Stimulated activated memory B cell treated with anti-CD40 and anti-IgM and Interleukin-4, amounts not matched to agents 10 μg/mL and 1 μg/mL and 100 μg/mL, for 72 hours (primary cell): ENCODE data around the gene HEXA.
"Not testable (repeated sequence)": the region's sequence is repeated elsewhere in the genome, so short reads cannot be mapped to it uniquely, and the experiment has no call there.

Experiments
- ATAC-seq: fragments of 150-1000 bp; cut with Tn5 transposase; 2 replicates; pipeline ENCODE4 v1.10.0; 2021
- H3K27ac Mint-ChIP-seq: one replicate; pipeline ENCODE4 v1.8.0; 2022; ENCODE audit warnings: mild to moderate bottlenecking, mixed read lengths
- H3K27me3 Mint-ChIP-seq: one replicate; pipeline ENCODE4 v1.8.0; 2022; ENCODE audit warnings: mixed read lengths
- H3K36me3 Mint-ChIP-seq: one replicate; pipeline ENCODE4 v1.8.0; 2022; ENCODE audit warnings: mixed read lengths
- H3K4me1 Mint-ChIP-seq: one replicate; pipeline ENCODE4 v1.8.0; 2022; ENCODE audit warnings: mixed read lengths
- H3K4me3 Mint-ChIP-seq: one replicate; pipeline ENCODE4 v1.8.0; 2022; ENCODE audit warnings: mild to moderate bottlenecking, moderate library complexity, mixed read lengths
- H3K9me3 Mint-ChIP-seq: one replicate; pipeline ENCODE4 v1.8.0; 2022; ENCODE audit warnings: mixed read lengths

Gene HEXA

DNA sequence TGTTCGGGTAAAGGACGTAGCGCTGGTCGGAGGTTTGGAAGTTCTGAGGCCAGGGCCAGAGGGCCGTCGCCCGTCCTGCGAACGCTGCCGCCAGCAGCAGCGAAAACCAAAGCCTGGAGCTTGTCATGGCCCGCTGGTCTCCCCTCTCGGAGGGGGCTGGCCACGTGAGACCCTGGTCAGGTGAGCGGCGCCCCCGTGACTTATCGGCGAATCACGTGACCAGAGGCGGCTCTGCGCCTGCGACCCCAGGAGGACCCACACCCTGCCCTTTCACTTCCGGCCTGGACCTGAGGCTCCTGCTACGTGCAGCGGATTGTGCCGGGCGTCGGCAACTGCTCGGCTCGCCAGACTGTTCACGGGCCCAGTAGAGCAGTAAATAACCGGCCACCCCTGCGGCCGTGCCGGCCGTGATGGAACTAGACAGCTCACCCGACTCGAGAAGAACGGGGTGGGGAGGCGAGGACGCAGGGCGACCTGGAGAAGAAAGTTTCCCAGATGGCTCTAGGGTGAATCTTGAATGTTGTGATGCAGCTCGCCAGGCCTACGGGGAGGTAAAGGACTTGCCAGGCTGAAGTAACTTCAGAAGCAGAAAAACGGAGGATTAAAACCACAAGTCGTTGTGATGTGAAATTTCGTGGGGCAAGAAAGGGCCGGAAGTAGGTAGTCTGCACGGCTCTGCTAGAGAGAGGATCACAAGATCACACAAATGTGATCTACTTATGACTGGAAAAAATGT lies at the start of gene HEXA:
HEXA (minus strand) TSS at position 169 of the 736 bp plus-strand sequence; CDS start at position 127, 42 bp downstream.
- Mint-ChIP-seq H3K4me1 (peaks cover 57% of the 10 kb centered on the region), H3K9me3 (no peaks in the 10 kb centered on the region), H3K27ac (peak within 1 kb of the TSS; percentile 99)

DNA sequence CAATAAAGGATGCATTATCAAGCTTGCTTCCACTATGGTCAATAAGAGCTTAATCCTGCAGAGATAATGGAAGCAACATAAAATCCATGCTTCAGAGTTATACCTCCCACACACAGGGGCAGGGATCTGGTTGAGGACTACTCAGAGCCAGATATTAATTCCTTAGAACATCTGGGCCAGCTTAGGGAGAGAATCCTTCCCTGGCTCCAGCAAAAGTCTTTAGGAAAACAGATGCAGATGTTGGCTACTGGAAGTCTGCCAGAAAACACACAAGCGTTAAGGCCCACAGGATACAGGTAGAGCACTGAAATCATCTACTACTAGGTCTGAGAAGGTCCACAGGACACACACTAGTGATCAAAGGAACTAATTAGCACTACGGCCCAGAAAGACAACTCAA lies 47.4 kb upstream of the HEXA start:
- no peaks in the 10 kb centered on the region for H3K27me3 Mint-ChIP-seq
- no peak overlapping the region for H3K4me3 Mint-ChIP-seq
- peaks cover 21% of the 10 kb centered on the region for H3K9me3 Mint-ChIP-seq
- no peaks in the 10 kb centered on the region for H3K36me3 Mint-ChIP-seq
- peaks cover 13% of the 10 kb centered on the region for H3K4me1 Mint-ChIP-seq
- no peak for ATAC-seq
- H3K27ac Mint-ChIP-seq = no peak overlapping the region

More for the DNA sequence above, at the start of gene HEXA:
- Mint-ChIP-seq H3K36me3 (no peaks in the 10 kb centered on the region), H3K27me3 (no peaks in the 10 kb centered on the region), H3K4me3 (peak within 1 kb of the TSS; percentile 97)
- peak; percentile 95 for ATAC-seq

DNA sequence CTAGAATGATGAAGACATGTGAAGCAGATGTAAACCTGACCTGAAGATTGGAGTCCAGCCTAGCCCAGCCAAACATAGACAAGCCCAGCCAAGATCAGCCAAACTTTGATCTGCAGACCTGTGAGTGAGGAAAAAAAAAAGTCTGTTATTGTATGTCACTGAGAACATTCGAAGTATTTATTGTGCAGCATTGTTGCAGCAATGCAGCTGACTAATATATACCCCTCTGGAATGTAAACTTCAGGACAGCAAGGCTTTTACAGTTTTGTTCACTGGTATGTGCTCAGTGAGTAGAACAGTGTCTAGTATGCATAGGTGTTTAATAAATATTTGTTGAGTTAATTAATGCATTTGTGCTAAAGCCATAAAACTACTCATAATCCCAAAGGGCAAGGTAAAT lies 45.7 kb upstream of the HEXA start:
- no peak for ATAC-seq
- no peaks in the 10 kb centered on the region for H3K27me3 Mint-ChIP-seq
- no peak overlapping the region for H3K4me3 Mint-ChIP-seq
- H3K9me3 Mint-ChIP-seq = peaks cover 8% of the 10 kb centered on the region
- H3K27ac Mint-ChIP-seq = no peak overlapping the region
- H3K36me3 Mint-ChIP-seq = no peaks in the 10 kb centered on the region
- H3K4me1 Mint-ChIP-seq = peaks cover 13% of the 10 kb centered on the region

DNA sequence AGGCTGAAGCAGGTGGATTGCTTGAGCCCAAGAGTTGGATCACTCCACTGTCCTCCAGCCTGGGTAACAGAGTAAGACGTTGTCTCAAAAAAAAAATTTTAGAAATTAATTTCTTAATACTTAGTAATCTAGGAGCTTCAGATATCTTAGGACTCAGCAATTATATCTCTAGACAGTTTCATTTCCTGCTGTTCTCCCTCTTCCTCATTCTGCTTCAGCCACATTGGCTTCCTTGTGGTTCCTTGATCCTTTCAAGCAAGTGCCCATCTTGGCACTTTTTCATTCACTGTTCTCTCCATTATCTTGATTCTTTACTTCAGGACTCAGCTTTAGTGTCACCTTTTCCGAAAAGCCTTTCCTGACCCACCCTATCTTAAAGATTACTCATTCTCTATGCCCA lies 44.8 kb upstream of the HEXA start:
- H3K36me3 Mint-ChIP-seq = no peaks in the 10 kb centered on the region
- H3K9me3 Mint-ChIP-seq = peaks cover 4% of the 10 kb centered on the region
- no peak overlapping the region for H3K27ac Mint-ChIP-seq
- H3K27me3 Mint-ChIP-seq = no peaks in the 10 kb centered on the region
- H3K4me3 Mint-ChIP-seq = no peak overlapping the region
- no peak for ATAC-seq
- H3K4me1 Mint-ChIP-seq = peaks cover 13% of the 10 kb centered on the region

DNA sequence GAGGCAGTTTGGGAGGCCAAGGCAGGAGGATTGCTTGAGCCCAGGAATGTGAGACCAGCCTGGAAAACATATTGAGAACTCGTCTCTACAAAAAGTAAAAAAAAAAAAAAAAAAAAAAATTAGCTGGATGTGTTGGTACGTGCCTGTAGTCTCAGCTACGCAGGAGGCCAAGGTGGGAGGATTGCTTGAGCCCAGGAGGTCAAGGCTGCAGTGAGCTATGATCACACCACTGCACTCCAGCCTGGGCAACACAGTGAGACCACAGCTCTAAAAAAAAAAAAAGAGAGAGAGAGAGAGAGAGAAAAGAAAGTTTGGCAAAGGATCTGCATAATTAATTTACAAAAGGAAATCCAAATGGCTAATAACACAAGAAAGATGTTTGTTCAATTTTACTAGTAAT lies 44.0 kb upstream of the HEXA start:
- H3K36me3 Mint-ChIP-seq, H3K27ac Mint-ChIP-seq, H3K9me3 Mint-ChIP-seq, ATAC-seq, H3K27me3 Mint-ChIP-seq, H3K4me3 Mint-ChIP-seq: not testable (repeated sequence)
- H3K4me1 Mint-ChIP-seq = peaks cover 13% of the 10 kb centered on the region

DNA sequence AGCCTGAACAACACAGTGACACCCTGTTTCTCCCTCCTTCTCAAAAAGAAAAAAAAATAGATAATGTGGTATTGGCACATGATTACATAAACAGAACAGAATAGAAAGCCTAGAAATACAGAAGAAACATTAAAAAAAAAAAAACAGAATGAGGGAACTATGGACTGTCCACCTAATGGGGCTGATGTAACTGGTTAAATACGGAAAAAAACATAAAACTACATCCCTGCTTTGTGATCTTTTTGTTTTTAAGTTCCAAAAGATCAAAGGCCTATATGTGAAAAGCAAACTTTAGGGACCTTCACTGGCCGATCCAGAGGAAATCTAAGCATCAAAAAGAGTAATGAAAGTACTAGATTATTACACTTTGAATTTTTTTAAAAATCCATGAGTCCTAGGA lies 39.5 kb upstream of the HEXA start:
- H3K4me3 Mint-ChIP-seq = no peak overlapping the region
- H3K9me3 Mint-ChIP-seq = peaks cover 8% of the 10 kb centered on the region
- ATAC-seq = no peak
- peaks cover 12% of the 10 kb centered on the region for H3K27me3 Mint-ChIP-seq
- no peaks in the 10 kb centered on the region for H3K36me3 Mint-ChIP-seq
- no peak overlapping the region for H3K27ac Mint-ChIP-seq
- peaks cover 6% of the 10 kb centered on the region for H3K4me1 Mint-ChIP-seq

DNA sequence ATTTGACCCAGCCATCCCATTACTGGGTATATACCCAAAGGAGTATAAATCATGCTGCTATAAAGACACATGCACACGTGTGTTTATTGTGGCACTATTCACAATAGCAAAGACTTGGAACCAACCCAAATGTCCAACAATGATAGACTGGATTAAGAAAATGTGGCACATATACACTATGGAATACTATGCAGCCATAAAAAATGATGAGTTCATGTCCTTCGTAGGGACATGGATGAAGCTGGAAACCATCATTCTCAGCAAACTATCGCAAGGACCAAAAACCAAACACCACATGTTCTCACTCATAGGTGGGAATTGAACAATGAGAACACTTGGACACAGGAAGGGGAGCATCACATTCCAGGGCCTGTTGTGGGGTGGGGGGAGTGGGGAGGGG lies 37.5 kb upstream of the HEXA start:
- H3K27me3 Mint-ChIP-seq = peaks cover 28% of the 10 kb centered on the region
- not testable (repeated sequence) for H3K4me3 Mint-ChIP-seq

DNA sequence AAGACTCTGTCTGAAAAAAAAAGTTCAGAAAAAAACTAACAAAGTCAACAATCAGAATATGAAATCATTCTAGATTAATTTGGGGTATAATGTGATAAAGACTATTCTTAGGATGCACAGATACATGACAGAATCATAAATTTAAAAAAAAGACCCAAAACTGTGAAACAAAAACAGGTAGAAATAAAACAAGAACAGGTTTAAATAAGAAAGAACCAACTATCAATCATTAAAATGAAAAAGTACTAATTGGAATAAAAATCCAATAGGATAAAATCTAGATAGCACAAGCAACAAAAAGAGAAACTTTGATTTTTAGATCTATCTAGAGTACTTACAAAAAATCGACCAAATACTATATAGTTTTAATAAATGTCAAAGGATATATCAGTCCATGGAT lies 35.7 kb upstream of the HEXA start:
- no peak for ATAC-seq
- H3K36me3 Mint-ChIP-seq = no peaks in the 10 kb centered on the region
- H3K27ac Mint-ChIP-seq = no peak overlapping the region
- peaks cover 8% of the 10 kb centered on the region for H3K9me3 Mint-ChIP-seq
- H3K4me3 Mint-ChIP-seq = no peak overlapping the region
- H3K4me1 Mint-ChIP-seq = no peaks in the 10 kb centered on the region
- peaks cover 44% of the 10 kb centered on the region for H3K27me3 Mint-ChIP-seq

More for the DNA sequence above, 37.5 kb upstream of the HEXA start:
- not testable (repeated sequence) for H3K4me1 Mint-ChIP-seq, H3K9me3 Mint-ChIP-seq, ATAC-seq, H3K27ac Mint-ChIP-seq, H3K36me3 Mint-ChIP-seq

DNA sequence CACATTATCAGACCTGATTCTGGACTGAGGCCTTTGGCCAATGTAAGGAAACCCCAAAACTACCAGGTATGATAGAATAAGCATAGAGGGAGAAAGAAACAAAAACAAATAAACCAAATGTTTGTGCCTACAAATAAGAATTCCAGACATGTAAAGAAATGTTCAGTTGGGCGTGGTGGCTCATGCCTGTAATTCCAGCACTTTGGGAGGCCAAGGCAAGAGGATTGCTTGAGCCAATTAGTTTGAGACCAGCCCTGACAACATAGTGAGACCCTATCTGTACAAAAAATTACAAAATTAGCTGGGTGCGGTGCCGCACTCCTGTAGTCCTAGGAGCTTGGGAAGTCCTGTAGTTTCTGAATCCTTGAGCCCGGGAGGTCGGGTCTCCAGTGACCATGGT lies 35.3 kb upstream of the HEXA start:
- H3K27ac Mint-ChIP-seq = no peak overlapping the region
- peaks cover 49% of the 10 kb centered on the region for H3K27me3 Mint-ChIP-seq
- H3K4me1 Mint-ChIP-seq = no peaks in the 10 kb centered on the region
- ATAC-seq = no peak
- no peaks in the 10 kb centered on the region for H3K36me3 Mint-ChIP-seq
- H3K4me3 Mint-ChIP-seq = no peak overlapping the region
- peaks cover 8% of the 10 kb centered on the region for H3K9me3 Mint-ChIP-seq

DNA sequence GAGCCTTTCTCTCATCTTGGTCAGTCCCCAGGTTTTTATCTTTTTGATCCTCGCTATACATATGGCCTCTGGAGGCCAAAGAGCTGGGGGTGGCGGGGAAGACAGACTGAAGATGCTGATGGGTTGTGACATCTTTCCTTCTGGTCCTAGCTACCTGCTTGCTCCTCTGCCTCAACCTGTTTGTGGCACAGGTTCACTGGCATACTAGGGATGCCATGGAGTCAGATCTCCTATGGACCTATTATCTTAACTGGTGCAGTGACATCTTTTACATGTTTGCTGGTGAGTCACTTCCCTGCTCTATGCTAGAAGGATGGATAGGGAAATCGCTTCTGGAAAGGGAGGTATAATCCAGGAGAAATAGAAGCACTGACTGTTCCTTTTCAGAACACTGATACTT lies 31.1 kb upstream of the HEXA start:
- Mint-ChIP-seq H3K27me3 (peaks cover 86% of the 10 kb centered on the region), H3K4me3 (no peak overlapping the region), H3K36me3 (no peaks in the 10 kb centered on the region), H3K27ac (no peak overlapping the region), H3K4me1 (no peaks in the 10 kb centered on the region), H3K9me3 (peaks cover 6% of the 10 kb centered on the region)
- no peak for ATAC-seq

DNA sequence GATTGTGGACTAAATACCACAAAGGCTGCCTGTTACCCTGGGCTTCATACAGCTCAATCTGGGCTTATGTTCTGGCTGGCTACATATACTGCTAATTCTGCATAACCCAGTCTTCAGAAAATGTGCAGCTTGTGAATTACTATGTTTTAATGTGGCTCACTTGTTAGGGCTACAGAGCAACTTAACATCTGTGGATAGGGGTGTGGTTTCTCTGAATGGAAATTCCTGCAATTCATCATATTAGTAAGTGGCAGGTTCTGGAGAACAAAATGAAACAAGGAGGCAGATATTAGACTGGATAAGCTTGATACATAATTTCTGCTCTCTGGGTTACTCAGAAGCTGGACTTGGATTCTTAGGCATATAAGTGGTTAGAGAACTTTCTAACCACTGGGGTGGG lies 29.0 kb upstream of the HEXA start:
- Mint-ChIP-seq H3K4me3 (no peak overlapping the region), H3K4me1 (no peaks in the 10 kb centered on the region), H3K36me3 (no peaks in the 10 kb centered on the region), H3K9me3 (no peaks in the 10 kb centered on the region), H3K27ac (no peak overlapping the region), H3K27me3 (peaks cover 71% of the 10 kb centered on the region)
- ATAC-seq = no peak

DNA sequence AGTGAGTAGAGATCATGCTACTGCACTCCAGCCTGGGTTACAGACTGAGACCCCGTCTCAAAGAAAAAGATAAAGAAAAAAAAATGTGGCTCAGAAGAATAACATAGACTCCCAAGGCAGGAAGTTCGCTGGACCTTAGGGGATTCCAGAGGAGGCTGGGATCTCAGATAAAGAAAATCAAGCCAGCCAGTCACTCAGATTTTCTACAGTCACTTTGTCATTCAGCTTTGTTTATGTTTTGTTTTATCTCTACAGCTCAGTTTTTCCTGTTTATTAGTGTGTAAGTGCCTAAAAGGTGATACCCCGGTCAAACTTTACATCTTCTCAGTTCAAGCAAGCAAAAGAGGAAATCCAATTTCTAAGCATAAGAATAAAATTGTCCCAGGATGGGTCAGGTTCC lies 28.5 kb upstream of the HEXA start:
- ATAC-seq = no peak
- Mint-ChIP-seq H3K27me3 (peaks cover 66% of the 10 kb centered on the region), H3K27ac (no peak overlapping the region)

DNA sequence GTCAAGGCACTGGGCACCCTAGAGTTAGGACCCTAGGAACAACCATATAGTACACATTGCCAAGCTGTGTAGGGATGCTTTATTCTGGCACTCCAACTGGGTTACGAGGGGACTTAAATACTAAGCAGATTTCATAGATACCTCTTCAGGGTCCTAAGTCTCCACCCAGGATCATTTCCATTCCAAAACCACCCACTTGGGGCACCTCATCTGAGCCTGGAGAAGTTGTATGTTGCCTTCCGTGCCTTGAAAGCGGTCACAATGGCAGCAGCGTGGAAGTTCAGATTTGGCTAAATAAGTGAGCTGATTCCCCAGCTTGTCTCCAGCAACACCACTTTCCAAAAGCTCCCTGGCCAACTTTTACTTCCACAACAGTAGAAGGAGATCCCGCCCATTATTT lies 26.9 kb upstream of the HEXA start:
- no peak for ATAC-seq
- Mint-ChIP-seq H3K4me3 (no peak overlapping the region), H3K27ac (no peak overlapping the region), H3K4me1 (no peaks in the 10 kb centered on the region), H3K36me3 (no peaks in the 10 kb centered on the region), H3K9me3 (no peaks in the 10 kb centered on the region), H3K27me3 (peaks cover 55% of the 10 kb centered on the region)

More for the DNA sequence above, 28.5 kb upstream of the HEXA start:
- H3K9me3 Mint-ChIP-seq = no peaks in the 10 kb centered on the region
- H3K4me3 Mint-ChIP-seq = no peak overlapping the region
- H3K36me3 Mint-ChIP-seq = no peaks in the 10 kb centered on the region
- H3K4me1 Mint-ChIP-seq = no peaks in the 10 kb centered on the region

DNA sequence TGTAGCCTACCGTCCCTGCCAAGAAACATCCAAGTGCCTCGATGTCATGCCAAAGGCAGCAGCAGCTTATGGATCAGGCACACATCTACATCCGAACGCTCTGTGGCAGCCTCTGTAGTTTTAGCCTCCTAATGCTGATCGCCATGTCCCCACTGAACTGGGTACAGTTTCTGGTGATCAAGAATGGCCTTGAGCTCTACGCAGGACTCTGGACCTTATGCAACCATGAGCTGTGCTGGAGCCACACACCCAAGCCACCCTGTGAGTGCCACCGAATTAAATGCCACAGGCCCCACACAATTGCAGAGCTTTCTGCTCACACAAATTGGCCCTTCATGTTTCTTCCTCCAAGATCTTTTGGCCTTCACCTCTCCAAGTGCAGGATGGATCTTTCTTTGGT lies 22.8 kb upstream of the HEXA start:
- H3K36me3 Mint-ChIP-seq = no peaks in the 10 kb centered on the region
- no peak overlapping the region for H3K27ac Mint-ChIP-seq
- ATAC-seq = no peak
- H3K4me1 Mint-ChIP-seq = no peaks in the 10 kb centered on the region
- H3K27me3 Mint-ChIP-seq = peaks cover 18% of the 10 kb centered on the region
- H3K9me3 Mint-ChIP-seq = no peaks in the 10 kb centered on the region
- H3K4me3 Mint-ChIP-seq = no peak overlapping the region

DNA sequence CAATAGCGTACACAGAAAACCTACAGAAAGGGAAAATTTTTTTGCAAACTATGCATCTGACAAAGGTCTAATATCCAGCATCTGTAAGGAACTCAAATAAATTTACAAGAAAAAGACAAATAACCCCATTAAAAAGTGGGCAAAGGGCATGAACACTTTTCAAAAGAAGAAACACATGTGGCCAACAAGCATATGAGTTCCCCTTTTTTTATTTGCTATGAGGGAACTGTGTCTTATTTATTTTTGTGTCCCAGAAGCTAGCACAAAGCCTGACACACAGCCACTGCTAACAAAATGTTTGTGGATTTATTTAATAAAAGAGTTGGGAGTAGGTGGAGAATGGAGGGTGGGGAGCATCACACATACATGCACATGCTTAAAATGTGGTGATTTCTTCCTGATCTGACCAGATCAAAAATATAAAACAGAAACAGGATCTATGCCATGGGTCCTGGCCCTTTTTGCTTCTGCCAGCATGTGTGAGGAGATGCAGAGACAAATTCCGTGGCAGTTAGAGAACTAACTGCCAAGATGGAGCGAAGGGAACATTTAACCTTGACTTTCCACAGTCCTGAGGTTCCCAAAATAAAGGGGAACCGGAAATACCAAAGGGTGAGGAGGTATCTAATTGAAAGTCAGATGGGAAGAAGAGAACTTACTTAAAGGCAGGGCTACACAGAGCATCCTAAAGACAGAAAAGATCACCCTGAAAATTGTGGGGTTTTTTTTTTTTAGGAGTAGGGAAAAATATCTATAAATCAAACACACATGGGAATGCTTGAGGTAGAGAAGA lies 22.2 kb upstream of the HEXA start, which contains the start of gene TMEM202:
TMEM202 (plus strand) TSS at position 510 of the 793 bp plus-strand sequence; CDS start at position 532, 22 bp downstream.
- Mint-ChIP-seq H3K36me3 (no peaks in the 10 kb centered on the region), H3K4me3 (no peak within 1 kb of the TSS), H3K27ac (no peak within 1 kb of the TSS), H3K4me1 (no peaks in the 10 kb centered on the region), H3K9me3 (no peaks in the 10 kb centered on the region), H3K27me3 (peaks cover 11% of the 10 kb centered on the region)
- ATAC-seq = no peak

DNA sequence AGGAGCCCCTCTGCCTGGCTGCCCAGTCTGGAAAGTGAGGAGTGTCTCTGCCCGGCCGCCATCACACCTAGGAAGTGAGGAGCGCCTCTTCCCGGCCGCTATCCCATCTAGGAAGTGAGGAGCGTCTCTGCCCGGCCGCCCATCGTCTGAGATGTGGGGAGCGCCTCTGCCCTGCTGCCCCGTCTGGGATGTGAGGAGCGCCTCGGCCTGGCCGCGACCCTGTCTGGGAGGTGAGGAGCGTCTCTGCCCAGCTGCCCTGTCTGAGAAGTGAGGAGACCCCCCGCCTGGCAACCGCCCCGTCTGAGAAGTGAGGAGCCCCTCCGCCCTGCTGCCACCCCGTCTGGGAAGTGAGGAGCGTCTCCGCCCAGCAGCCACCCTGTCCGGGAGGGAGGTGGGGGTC lies 20.5 kb upstream of the HEXA start:
- H3K36me3 Mint-ChIP-seq, ATAC-seq, H3K27me3 Mint-ChIP-seq, H3K9me3 Mint-ChIP-seq, H3K4me1 Mint-ChIP-seq, H3K4me3 Mint-ChIP-seq, H3K27ac Mint-ChIP-seq: not testable (repeated sequence)
